Memory B cell (primary cell): ENCODE measurements around the gene FLVCR1.

Experiments used
- ATAC-seq: fragments of 150-1000 bp; cut with Tn5 transposase; 2 replicates; pipeline ENCODE4 v1.10.0; 2021; ENCODE audit warnings: low read depth, mild to moderate bottlenecking, moderate library complexity
- DNase-seq, 2 donors: peaks; one replicate each; pipeline ENCODE4 v3.0.0; 2022; ENCODE audit warnings: low spot score in 2 of 2
- H3K27ac Mint-ChIP-seq: one replicate; pipeline ENCODE4 v1.8.0; 2022; ENCODE audit warnings: mild to moderate bottlenecking, moderate library complexity, mixed read lengths
- H3K27me3 Mint-ChIP-seq: one replicate; pipeline ENCODE4 v1.8.0; 2022; ENCODE audit warnings: mixed read lengths
- H3K36me3 Mint-ChIP-seq: one replicate; pipeline ENCODE4 v1.8.0; 2022; ENCODE audit warnings: mild to moderate bottlenecking, mixed read lengths
- H3K4me1 Mint-ChIP-seq: one replicate; pipeline ENCODE4 v1.8.0; 2022; ENCODE audit warnings: mixed read lengths
- H3K4me3 Mint-ChIP-seq: one replicate; pipeline ENCODE4 v1.8.0; 2022; ENCODE audit warnings: mild to moderate bottlenecking, moderate library complexity, mixed read lengths
- H3K9me3 Mint-ChIP-seq: one replicate; pipeline ENCODE4 v1.8.0; 2022; ENCODE audit warnings: mixed read lengths

The FLVCR1 gene

DNA sequence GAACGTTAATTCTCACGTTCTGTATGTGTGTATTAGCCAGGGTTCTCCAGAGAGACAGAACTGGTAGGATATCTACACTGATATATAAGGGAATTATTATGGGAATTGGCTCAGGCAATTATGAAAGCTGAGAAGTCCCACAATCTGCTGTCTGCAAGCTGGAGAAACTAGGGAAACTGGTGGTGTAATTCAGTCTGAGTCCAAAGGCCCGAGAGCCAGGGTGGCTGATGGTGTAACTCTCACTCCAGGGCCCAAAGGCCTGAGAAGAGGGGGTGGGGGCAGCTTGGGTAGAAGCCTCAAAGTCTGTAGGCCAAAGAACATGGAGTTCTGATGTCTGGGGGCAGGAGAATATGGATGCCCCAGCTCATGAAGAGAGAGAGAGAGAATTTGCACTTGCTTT lies 79.0 kb downstream of the FLVCR1 start:
- no peak overlapping the region for H3K27ac Mint-ChIP-seq
- ATAC-seq: no peak

DNA sequence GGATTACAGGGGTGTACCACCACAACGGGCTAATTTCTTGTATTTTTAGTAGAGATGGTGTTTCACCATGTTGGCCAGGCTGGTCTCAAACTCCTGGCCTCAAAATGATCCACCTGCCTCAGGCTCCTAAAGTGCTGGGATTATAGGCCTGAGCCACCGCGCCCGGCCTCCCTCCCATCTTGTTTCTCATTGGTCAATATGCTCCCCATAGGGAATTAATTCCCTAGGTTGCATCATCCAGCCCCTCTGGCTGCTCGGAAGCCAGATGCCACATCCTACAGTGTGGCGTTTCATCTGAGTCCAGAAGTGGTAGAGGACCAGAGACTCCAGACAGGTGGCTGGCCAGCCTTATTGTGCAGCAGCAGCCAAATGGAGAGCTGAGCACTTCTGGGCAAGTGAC lies 80.8 kb downstream of the FLVCR1 start:
- H3K27me3 Mint-ChIP-seq: peaks cover 2% of the 10 kb centered on the region
- no peaks in the 10 kb centered on the region for H3K36me3 Mint-ChIP-seq
- H3K4me3 Mint-ChIP-seq: no peak overlapping the region
- ATAC-seq (no peak), DNase-seq (no peak)
- H3K9me3 Mint-ChIP-seq: peaks cover 3% of the 10 kb centered on the region
- H3K27ac Mint-ChIP-seq: no peak overlapping the region
- peaks cover 3% of the 10 kb centered on the region for H3K4me1 Mint-ChIP-seq

More for the DNA sequence above, 79.0 kb downstream of the FLVCR1 start:
- Mint-ChIP-seq H3K36me3 (no peaks in the 10 kb centered on the region), H3K4me3 (no peak overlapping the region), H3K9me3 (peaks cover 3% of the 10 kb centered on the region), H3K4me1 (no peaks in the 10 kb centered on the region), H3K27me3 (peaks cover 2% of the 10 kb centered on the region)
- DNase-seq: no peak

DNA sequence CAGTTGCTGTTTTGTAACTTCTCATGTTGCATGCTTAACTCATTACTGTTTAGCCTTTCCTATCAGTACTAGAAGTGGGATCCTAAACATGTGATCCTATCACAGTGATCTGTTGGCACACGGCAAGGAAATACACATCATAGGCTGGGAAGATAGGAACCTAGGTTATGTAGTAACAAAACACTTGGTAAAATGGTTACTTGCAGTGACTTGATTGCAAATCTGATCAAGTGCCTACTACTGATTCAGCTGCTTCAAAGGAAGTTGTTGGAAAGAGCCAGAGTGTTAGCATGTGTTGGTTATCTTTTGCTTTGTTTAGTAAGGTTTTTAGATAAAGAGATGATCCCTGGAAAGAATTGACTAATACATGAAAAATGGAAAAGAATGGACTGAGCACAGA lies 83.4 kb downstream of the FLVCR1 start:
- Mint-ChIP-seq H3K27me3 (no peaks in the 10 kb centered on the region), H3K27ac (no peak overlapping the region), H3K36me3 (no peaks in the 10 kb centered on the region), H3K4me1 (peaks cover 25% of the 10 kb centered on the region), H3K4me3 (no peak overlapping the region), H3K9me3 (peaks cover 3% of the 10 kb centered on the region)
- DNase-seq (no peak), ATAC-seq (no peak)

DNA sequence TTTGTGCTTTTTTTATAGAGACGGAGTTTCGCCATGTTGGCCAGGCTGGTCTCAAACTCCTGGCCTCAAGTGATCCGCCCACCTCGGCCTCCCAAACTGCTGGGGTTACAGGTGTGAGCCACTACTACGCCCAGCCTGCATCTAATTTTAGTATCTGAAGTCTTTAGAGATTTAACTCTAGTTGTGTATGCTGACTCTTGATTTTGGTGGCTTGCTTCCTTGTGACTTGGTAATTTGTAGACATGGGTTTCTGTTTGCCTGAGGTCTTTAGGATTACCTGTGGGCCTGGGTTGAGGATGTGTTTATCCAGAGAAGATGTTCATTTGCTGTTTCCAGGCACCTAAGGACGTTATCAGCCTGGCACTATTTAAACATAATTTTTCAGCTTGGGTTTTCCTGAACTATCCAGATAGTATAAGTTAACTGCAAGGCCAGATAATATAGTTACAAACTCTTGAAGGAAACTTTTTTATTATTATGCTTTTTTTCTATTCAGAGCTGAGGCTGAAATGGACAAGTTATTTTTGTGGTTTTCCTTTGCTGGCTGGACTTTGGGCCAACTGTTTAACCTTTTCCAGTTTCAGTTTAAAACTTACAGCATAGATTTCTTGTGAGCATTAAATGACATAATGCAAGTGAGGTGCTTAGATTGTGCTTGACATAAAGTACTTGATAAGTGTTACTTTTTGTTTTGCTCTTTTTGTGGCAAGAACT lies 84.8 kb downstream of the FLVCR1 start:
- ATAC-seq (no peak), DNase-seq (no peak)
- Mint-ChIP-seq H3K4me1 (peaks cover 29% of the 10 kb centered on the region), H3K36me3 (no peaks in the 10 kb centered on the region), H3K27me3 (no peaks in the 10 kb centered on the region), H3K27ac (no peak overlapping the region), H3K9me3 (peaks cover 3% of the 10 kb centered on the region), H3K4me3 (no peak overlapping the region)

DNA sequence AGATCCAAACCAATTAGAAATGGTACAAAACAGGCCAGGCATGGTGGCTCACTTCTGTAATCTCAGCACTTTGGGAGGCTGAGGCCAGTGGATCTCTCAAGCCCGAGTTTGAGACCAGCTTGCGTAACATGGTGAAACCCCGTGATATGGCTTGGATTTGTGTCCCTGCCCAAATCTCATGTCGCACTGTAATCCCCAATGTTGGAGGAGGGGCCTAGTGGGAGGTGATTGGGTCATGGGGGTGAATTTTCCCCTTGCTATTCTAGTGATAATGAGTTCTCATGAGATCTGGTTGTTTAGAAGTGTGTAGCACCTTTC lies 85.3 kb downstream of the FLVCR1 start:
- DNase-seq (no peak), ATAC-seq (no peak)
- peaks cover 29% of the 10 kb centered on the region for H3K4me1 Mint-ChIP-seq
- H3K27ac Mint-ChIP-seq: no peak overlapping the region
- H3K9me3 Mint-ChIP-seq: peaks cover 3% of the 10 kb centered on the region
- no peak overlapping the region for H3K4me3 Mint-ChIP-seq
- no peaks in the 10 kb centered on the region for H3K36me3 Mint-ChIP-seq
- no peaks in the 10 kb centered on the region for H3K27me3 Mint-ChIP-seq

DNA sequence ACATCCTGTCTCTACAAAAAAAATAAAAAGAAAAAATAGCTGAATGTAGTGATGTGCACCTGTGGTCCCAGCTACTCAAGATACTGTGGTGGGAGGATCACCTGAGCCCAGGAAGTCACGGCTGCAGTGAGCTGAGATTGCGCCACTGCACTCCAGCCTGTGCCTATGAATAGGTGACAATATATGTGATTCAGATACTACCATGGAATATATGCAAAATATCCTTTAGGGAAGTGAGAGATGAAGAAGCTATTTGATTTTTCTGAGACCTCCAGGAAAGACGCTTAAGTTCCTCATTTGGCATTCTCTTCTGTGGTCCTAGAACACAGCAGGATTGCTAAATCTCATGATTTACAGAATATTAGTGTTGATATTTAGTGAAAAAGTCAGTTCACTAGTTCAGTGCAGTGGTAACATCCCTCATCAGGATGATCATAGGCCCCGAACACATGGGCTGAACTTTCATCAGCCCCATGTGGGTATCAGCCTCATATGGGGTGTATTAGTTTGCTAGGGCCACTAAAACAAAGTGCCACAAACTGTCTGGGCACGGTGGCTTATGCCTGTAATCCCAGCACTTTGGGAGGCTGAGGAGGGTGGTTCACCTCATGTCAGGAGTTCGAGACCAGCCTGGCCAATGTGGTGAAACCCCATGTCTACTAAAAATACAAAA lies 86.3 kb downstream of the FLVCR1 start:
- H3K27me3 Mint-ChIP-seq: no peaks in the 10 kb centered on the region
- peak overlapping the region; percentile 75 for H3K27ac Mint-ChIP-seq
- H3K4me1 Mint-ChIP-seq: peaks cover 29% of the 10 kb centered on the region
- H3K9me3 Mint-ChIP-seq: peaks cover 3% of the 10 kb centered on the region
- peak in 1 of 2 donors; percentile 12 for DNase-seq
- H3K4me3 Mint-ChIP-seq: no peak overlapping the region
- no peaks in the 10 kb centered on the region for H3K36me3 Mint-ChIP-seq
- ATAC-seq: peak; percentile 88

DNA sequence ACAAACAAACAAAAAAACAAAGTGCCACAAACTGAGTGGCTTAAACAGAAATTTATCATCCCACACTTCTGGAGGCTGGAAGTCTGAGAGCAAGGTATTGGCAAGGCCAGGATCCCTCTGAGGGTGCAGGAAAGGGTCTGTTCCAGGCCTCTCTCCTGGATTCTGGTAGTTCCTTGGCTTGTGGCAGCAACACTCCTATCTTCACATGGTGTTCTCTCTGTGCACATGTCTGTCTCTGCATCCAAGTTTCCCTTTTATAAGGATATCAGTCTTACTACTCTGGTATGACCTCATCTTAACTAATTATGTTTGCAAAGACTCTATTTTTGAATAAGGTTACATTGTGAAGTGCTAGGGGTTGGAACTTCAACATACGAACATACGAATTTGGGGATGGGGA lies 87.0 kb downstream of the FLVCR1 start:
- ATAC-seq: no peak
- Mint-ChIP-seq H3K4me1 (peaks cover 29% of the 10 kb centered on the region), H3K27ac (peak overlapping the region; percentile 52), H3K9me3 (peaks cover 3% of the 10 kb centered on the region), H3K27me3 (no peaks in the 10 kb centered on the region), H3K4me3 (no peak overlapping the region), H3K36me3 (no peaks in the 10 kb centered on the region)
- DNase-seq: no peak

DNA sequence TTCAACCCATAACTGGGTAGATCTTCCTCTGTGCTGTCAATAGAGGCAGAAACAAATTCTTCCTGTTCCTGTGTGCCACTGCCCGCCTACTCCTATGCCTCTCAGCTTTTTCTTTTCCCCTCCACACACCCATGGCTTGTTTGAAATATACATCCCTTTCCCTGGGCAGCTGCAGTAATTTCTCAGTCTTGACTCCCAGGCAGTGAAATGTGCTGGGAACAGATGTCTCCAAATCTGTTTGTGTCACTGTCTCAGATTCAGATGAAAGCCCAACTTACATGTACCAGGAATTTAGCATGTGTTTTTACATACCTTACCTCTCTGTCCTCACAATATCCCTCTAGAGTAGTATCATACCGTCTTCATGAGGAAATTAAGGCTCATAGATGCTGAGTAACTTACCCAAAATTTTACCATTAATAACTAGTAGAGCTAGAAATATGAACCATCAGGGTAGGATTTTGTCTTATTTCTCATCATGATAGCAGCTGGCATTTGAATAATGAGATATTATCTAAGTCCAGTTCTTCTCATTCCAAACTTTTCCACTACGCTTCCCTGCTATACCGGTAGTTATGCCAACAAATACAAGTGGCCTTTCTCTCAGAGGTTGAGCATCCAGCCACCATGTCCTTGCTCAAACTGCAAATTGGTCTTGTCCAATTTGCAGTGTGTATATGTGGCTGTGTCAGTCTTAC lies 87.5 kb downstream of the FLVCR1 start:
- DNase-seq (no peak), ATAC-seq (no peak)
- peak overlapping the region; percentile 52 for H3K27ac Mint-ChIP-seq
- H3K4me1 Mint-ChIP-seq: peaks cover 32% of the 10 kb centered on the region
- no peaks in the 10 kb centered on the region for H3K27me3 Mint-ChIP-seq
- H3K4me3 Mint-ChIP-seq: no peak overlapping the region
- no peaks in the 10 kb centered on the region for H3K36me3 Mint-ChIP-seq
- peaks cover 3% of the 10 kb centered on the region for H3K9me3 Mint-ChIP-seq

DNA sequence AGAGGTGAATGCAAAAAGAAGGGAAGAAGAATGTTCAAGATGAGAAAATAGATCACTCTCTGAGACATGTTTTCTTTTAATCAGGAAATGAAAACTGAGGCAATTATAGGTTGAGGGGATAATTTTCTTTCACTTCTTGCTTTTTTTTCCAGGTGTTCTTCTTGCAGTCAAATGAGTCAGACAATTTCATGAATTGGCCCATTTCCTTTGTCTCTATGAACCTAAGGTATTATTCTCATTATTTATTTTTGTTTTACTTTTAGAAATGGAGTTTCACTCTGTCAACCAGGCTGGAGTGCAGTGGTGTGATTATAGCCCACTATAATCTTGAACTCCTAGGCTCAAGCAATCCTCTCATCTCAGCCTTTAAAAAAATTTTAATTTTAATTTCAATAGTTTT lies 88.8 kb downstream of the FLVCR1 start:
- H3K27me3 Mint-ChIP-seq: no peaks in the 10 kb centered on the region
- no peak overlapping the region for H3K4me3 Mint-ChIP-seq
- peak overlapping the region; percentile 52 for H3K27ac Mint-ChIP-seq
- H3K36me3 Mint-ChIP-seq: no peaks in the 10 kb centered on the region
- H3K4me1 Mint-ChIP-seq: peaks cover 32% of the 10 kb centered on the region
- no peaks in the 10 kb centered on the region for H3K9me3 Mint-ChIP-seq
- DNase-seq (no peak), ATAC-seq (no peak)
